Cerebellar cortex (tissue), 1 donor: ENCODE data around the gene COL5A2.
A peak's percentile ranks its signal among the peaks of the same experiment; 100 is the strongest.

ENCODE experiments used
- DNase-seq: peaks from one replicate; pipeline ENCODE4 v3.0.0-alpha.2; 2015; ENCODE audit warnings: low spot score

Gene COL5A2

DNA sequence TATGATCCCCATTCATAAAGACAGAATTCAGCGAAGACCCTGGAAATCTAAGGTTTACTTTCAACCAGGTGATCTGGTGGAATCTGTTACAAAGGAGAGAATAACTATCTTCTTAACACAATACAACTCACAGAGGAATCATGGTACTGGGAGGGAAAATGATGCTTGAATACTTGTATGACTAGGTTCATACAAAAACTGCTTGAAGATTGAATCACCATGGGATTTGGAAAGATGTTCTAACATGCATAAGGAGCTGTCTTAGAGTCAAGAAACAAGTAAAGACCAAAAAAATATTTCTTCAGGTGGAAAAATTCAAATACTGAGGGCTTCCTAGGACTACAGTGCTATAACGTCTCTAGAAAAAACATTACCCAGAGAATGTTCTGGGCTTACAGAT is 32.2 kb downstream of the COL5A2 start:
- DNase-seq: no peak

DNA sequence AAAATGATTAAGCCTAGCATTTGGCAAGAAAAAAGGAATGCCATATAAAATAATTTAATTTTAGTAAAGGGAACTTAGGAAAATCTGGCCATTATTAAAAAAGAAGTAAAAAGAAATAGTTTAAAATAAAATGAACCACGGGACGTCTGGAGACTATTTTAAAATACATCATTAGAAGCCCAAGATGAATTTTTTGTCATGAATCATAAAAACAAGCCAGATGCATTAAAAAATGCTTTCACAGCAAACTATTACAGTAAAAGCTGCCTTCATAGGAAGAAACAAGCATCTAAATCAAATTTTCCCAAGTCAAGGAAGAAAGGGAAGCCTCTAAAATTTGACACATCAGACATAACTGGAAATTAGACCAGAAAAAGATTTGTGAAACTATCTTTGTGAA is 33.0 kb downstream of the COL5A2 start:
- no peak for DNase-seq

DNA sequence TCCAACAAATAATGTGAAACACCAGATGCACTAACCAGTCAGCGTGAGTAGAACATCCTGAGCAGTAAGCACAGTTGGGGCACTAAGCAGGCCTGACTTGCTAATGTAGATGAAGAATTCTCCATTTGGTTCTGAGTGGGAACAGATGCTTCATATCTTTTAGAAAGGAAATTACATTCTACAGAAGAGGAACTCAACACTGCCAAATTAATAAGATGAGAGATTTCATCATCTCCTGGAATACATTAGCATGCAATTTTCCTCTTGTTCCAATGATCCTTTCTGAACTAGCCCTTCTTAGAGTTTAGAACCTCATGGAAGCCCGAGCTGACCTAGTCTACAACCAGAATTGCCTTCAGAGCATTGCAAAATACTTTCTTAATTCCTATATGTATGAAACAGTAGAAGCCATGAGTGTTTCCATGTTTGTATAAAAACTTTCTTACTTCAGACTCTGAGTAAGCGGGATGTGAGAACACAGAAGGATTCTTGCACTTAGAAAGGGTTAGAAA is 34.8 kb downstream of the COL5A2 start:
- DNase-seq: no peak

DNA sequence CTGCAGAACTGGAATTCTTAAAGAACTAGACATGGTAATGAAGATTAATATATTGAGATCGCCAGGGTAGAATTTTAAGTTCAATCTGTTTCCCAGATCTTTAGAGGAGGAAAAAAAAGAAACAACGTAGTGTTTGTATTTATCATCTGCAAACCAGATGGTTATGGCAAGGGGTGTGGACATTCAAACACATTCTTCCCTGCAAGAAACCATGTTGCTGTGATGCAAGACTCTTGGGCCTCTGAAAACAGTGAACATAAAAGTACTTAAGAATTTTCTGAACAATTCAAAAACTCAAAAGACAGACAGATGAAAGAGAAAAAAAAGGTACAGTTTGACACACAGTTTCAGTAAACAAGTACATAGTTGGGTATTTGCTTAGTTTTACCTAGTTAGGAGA is 35.6 kb downstream of the COL5A2 start:
- no peak for DNase-seq

DNA sequence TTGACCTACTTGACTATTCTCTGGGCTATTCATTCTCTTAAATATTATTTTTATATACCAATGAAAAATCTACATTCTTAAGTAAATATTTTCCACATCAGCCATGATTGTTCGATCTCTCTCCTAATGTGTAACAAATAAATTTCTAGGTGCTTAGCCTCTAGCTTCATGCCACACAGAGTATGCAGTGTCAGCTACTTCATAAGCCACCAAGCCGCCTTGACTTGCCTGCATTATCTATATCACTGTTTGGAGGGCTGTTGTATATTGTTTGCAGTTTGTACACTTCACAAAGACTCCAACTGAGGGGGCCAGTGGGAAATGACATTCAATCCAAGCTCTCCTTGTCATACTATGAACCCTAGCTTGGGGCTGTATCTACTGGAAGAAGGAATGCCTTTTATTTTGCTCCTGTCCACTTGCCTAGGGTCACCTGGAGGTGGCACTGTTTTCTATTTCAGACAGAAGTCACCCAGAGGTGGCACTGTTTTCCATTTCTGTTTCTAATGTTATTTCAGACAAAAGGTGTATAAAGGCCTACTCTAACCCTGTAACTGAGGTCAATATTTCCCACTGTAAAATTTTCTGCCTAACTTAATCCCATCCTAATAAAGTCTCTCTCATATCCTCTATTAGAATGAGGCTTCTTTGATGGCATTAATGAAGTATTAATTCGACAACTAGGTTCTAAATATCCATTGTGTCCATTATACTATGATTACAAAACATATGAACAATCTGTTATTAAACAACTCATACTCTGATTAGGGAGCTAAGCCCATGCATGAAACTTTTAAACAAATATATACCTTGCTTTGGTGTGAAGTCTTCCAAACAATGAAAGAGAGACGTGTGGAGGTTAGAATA is 36.4 kb downstream of the COL5A2 start:
- peak; percentile 42 for DNase-seq

DNA sequence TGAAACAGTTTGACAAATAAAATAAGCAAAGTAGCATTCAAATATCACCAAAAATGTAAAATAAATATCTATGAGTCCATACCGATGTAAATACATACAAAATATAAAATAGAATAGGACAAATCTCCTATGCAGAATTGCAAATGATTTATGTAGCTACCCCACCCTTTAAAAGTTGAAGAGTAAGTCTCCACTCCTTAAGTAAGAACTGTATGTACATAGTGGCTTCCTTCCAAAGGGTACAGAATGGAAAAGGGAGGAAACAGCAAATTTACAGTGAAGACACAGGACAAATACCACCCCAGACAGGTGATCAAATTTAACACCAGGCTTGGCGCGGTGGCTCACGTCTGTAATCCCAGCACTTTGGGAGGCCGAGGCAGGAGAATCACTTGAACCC is 40.8 kb downstream of the COL5A2 start:
- no peak for DNase-seq

DNA sequence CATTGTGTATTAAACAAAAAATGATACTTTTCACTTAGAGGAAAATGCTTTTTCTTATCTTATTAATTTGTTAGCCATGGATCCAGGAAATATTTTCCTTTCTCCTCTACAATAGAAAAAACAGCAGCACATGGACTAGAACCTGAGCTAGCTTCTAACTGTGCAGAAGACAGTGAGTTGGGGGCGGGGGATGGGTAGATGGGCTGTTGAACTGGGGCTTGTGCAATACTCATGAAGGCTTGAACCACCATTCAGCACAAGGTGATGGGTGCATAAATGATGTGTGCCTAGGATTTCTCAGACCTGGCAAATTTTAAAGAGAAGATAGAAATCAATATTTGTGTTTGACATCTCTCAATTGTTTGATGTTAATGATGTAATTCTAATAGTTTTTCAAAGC is 42.0 kb downstream of the COL5A2 start:
- DNase-seq: no peak

DNA sequence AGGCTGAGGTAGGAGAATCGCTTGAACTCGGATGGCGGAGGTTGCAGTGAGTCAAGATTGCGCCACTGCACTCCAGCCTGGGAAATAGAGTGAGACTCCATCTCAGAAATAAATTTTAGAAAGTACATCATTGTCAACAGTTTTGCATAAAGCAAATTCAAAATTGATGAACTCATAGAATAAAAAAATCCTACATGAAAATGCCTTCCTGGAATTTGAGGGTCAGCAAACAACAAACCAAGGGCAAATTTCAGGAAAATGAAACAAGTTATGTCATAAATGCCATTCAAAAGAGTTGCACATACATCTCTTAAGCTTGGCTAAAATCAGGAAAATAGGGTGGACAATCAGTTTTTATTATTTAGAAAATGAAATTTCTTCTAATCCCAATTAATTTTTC is 45.1 kb downstream of the COL5A2 start:
- DNase-seq: no peak

DNA sequence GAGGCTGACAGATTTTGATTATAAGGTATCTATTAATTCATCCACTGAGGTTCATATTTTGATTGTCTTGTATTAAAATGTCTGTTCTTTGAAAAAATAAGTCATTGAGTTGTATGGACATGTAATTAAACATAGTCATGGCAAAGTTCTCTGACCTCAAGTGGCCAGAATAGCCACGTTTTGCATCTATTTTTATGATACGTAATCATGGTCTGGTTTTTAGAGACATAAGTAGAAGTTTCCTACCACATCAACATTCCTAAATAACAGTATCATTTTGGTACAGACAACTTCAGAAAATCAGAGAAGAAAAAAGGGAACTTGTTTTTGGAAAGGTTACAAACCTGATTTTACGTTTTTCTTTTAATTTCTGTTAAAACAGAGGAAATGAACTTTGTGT is 47.6 kb downstream of the COL5A2 start:
- DNase-seq: no peak

DNA sequence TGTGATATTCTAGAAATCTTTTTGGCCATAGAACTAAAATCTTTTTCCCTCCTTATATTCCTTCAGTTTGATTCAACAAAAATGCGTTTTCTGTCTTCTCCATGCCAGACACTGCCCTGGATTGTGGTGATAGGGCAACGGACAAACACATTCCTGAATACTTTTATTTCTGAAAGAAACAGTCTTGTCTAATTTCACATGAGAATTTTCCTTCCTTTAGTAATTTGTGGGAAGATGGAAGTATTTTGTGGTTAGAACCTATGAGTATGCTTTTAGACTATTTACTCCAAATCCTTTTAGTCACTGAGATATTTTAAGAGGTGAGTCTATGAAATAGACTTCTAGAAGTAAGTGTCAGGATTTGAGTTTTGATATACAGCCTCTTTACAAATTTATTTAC is 49.6 kb downstream of the COL5A2 start:
- DNase-seq: no peak

DNA sequence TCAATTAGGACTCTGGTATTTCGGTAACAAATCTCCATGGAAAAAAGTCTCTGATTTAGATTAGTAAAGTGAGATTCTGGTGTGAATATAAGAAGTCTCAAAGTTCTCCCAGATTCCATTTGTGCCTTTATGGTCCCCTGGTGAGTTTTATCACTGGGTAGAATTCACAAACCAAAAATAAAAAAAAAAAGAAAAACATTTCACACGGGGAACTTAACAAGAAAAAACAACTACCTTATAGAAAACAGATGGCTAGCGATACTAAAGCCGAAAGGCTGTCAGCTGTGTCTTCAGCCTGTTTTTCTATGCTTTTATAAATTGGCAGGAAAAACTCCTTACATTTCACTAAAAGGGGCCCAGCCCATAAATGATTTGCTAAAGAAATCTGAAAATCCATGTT is 50.6 kb downstream of the COL5A2 start:
- DNase-seq: no peak

DNA sequence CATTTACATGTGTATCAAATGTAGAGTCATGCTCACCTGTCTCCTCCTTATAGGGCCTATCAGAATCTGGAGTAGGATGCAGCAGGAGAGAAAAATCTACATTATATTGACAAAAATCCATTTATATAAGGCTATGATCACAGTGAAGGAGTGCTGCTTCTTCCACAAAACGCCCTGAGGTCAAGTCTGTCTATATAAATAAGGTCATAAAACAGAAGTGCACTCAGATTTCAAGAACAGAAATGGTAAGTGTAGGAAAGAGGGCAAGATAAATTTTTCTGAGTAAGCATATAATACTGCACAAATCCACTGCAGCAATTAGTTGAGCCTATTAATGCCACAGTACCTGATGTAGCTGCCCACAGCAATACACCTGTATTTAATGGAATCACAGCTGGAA is 51.8 kb downstream of the COL5A2 start:
- no peak for DNase-seq

DNA sequence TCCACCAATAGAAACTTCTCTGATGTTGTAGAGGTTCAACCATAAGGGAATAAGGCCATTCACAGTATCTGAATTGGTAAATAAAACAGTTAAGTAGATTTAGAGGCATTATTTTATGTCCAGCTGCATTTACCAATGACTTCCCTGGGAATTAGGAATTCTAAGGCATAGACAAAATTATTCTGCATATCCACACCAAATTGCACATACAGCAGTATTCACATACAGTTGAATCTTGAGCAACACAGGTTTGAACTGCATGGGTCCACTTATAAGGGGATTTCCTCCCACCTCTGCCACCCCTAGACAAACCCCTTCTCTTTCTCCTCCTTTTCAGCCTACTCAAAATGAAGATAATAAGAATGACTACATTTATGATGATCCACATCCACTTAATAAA is 54.4 kb downstream of the COL5A2 start:
- no peak for DNase-seq

DNA sequence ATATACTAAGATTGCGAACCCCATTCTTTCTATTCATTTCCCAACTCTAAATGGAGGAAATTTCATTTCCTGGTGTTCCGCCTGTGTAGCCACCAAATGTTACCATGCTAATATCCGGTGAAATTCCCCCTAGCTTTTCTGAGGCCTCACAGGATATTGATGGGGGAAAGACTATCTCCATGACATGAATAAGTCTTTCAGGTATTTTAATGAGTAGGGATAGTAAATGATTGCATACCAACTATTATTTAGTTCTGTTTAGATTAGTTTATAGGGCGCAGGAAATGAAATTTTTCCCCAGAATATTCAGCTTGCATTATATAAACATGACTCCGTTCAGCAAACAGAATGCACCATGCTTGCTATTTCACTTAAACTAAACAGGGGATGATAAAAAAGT is 55.4 kb downstream of the COL5A2 start:
- DNase-seq: no peak

DNA sequence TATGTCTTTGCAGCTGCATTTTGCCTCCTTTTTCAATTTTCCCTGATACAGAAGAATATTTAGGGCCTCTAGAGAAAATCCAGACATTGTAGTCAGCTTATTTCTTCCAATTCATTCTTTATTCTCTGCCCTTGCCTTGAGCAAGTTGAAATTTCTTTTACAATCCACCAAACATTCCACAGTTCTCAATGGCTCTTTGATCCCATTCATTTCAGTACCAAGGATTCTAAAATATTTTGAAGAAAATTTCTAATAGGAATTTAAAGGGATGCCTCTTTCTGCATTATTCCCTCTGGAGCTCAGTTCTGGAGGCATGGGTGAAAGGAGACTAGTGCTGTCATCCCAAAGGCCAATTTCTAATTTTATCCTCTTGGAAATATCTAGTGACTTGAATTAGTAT is 61.2 kb downstream of the COL5A2 start:
- DNase-seq: no peak

DNA sequence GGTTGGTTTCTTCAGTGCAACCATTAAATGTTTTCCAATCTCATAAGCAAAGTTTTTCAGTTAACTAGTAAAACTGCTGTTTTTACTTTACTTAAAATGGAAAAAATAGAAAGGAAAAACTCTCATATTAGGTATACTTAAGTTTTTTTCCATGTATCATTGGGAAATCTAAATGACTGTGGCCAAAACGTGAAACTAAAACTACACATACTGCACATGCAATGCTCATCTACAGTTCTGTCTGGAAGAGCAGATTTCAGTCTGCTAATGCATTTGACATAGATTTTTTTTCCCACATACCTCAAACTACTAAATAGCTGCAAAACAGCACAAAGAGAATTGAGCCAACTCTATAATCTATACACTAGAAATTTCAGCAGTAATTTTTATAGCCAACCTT is 62.6 kb downstream of the COL5A2 start:
- DNase-seq: no peak

DNA sequence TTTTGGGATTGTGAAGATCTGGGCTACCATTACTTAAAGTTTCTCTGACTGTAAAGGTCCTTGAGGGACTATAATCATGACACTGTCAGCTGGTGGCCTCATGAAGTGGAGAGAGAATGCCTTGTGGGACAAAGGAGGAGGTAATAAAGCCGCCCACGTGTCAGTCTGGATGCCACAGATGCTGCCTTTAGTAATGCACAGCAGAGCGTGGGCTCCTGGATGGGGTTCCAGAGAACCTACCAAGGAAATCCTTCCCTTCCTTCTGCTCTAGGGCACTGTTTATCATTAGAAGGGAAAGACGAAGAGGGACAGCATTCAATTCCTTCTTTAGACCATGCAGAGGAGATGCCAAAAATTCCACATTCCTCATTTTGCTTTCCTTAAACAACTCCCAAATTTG is 63.5 kb downstream of the COL5A2 start:
- no peak for DNase-seq

DNA sequence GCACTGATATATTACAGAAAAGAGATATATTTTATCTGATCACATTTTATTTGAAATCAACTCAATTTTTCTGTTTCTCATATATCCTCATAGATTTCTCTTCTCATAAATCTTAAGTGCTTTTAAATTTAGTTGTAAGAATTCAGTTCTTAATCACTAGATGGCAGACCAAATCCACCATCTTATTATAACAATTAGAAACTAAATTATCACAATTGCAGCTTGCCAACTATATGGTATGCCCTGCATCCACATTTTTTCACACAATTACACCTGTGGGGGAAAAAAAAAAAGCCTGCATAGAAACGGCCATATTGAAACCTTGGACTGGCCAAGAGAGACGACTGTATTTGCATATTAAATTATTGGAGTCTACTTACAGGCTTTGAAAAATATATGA is 64.4 kb downstream of the COL5A2 start:
- no peak for DNase-seq

DNA sequence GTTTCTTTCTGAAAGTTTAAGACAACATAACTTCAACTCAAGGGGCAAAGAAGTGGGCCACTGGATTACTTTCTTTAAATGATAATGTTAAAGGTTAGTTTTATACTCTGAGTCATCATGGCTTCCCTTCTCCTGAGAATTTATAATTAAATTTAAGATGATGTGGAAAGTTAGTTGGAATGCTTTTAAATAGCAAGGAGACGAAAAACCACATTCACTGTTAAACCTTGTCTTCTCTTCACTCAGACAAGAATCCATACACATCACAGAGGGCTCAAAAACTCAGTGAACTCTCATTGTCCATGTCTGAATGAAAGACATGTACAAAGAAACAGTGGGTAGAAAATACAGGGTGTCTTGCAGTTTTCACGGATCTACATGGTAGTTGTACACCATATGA is 65.6 kb downstream of the COL5A2 start:
- no peak for DNase-seq

DNA sequence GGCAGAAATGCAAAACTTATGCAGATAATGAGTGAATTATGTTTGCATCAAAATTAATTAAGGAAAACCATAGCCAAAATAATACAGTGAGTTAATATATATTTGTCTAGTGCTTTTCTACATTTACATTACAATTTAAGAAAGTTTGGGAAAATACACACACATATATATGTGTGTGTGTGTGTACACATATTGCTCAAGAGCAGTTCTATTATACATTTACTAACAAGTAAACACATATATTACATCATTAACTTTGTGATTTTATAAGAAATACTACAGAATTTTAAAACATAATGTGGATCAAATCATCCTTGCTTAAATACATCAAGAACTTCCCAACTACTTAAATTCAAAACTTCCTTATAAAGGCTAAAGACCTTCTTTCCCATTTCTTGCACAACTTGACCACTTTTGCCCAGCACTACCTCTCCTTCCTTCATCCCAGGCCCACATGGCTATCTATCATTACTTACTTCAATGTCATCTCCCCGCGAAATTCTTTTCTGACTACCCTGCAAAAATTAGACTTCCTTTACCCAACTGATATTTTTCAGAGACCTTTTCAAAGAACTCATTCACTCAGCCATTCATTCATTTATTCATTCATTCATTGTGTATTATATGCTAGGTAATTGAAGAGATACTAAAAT is 68.4 kb downstream of the COL5A2 start:
- DNase-seq: no peak

DNA sequence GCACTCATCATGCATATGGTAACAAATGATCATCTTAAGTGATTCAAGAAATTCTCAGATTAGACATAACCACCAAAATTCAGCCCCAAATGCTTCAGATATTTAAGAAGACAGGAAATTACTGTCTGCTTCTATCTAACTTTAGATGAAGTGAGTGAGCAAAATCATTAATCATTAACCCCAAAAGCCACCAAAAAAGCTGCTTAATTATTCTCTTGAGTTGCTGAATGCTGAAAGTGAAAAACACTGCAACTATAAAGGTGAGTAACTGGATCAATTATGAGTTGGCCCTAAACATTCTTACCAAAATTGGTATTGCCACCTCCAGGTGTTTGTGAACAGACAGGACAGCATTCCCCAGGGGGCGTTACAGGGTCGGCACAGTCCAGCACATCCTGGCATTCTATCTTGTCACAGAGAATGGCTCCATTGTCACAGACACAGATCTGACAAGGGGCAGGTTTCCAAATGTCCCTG is 69.6 kb downstream of the COL5A2 start:
- DNase-seq: no peak

DNA sequence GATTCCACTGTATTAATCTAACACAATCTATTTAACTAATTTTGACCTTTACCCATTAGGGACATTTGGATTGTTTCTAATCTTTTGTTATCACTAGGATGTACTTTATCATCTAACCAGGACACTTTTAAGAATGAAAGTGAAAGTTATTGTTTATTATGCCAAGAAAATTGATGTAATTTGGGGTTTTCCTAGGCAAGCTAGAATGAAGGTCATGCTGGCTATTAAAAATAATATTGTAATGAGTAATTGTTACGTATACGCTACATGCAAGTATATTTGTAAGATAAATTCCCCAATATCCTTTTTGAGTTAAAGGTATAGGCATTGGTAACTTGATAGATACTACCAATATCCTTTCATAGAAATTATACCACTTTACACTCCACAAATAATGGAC is 74.6 kb downstream of the COL5A2 start:
- DNase-seq: no peak

DNA sequence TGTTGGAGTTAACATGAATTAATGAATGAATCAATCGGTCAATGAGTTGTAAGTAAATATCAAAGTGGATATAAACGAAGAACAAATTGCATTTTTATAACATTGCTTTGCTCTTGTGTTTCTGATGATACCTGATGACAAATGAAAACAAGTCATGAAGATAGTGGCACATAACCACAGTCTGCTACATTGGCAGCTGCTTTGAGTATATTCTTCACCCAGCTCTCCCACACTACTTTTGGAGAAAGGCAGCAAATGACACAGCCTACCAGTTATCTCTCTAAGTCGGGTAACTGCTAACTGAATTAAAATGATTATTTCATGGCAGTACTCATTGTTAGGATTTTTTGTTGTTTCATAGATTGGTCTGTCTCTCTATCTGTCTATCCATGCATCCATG is 76.8 kb downstream of the COL5A2 start:
- DNase-seq: no peak

DNA sequence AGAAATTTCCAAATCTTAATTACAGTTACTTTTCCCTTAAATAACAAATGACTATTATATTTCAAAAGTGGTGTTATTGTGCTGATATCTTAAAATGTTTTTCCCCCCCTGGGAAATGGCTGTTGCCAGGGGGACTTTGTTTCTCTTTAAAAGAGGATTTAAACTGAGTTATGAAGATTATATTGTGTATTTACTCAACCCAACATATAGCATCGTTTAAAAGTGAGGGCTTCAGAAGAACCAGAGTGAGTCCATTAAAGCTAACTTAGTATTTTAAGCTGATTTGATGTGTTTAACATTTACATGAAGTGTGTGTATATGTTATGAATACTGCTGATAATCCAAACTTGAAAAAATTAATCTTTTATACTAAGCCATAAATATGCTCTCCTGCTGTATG is 81.6 kb downstream of the COL5A2 start:
- no peak for DNase-seq
